K562 (cell line): ENCODE measurements around the gene HBB. TPM values are rescaled to one million over a fixed set of nuclear protein-coding genes. Genes with fewer than 3 reads are reported as not detected.

Experiments used
- CCNT2 ChIP-seq: IDR thresholded peaks from 2 replicates; pipeline ENCODE4 v1.6.1; 2011; ENCODE audit warnings: borderline replicate concordance, low read depth, mild to moderate bottlenecking, moderate library complexity, mixed read lengths, low read length; ENCODE audit not compliant: insufficient read length; ENCODE audit errors: extremely low read depth
- CTCFL ChIP-seq: IDR thresholded peaks from 2 replicates; pipeline ENCODE4 v1.6.1; 2011; ENCODE audit warnings: borderline replicate concordance, low read depth, mild to moderate bottlenecking, moderate library complexity, low read length; ENCODE audit not compliant: insufficient read depth, poor library complexity, severe bottlenecking
- DMBX1 ChIP-seq: fragments of 250-450 bp; sonication (Bioruptor Pico); IDR thresholded peaks from 2 replicates; pipeline ENCODE4 v1.8.0; 2022; ENCODE audit warnings: inconsistent platforms, mild to moderate bottlenecking, moderate library complexity, borderline replicate concordance
- EHMT2 ChIP-seq: fragments of 450-650 bp; IDR thresholded peaks from 2 replicates; pipeline ENCODE4 v1.6.1; 2018; ENCODE audit warnings: antibody characterized with exemption
- ELF1 ChIP-seq: fragments of 200-800 bp; sonication (Bioruptor generic); IDR thresholded peaks from 2 replicates; pipeline ENCODE4 v1.6.1; 2016; ENCODE audit warnings: missing genetic modification characterization, missing compliant biosample characterization
- ETS1 ChIP-seq: conservative IDR thresholded peaks from 2 replicates; pipeline ENCODE4 v1.6.1; 2011; ENCODE audit warnings: low read depth, mild to moderate bottlenecking, low read length; ENCODE audit not compliant: control insufficient read depth
- GTF3C2 ChIP-seq: IDR thresholded peaks from 3 replicates; pipeline ENCODE4 v1.6.1; 2011; ENCODE audit warnings: borderline replicate concordance, mild to moderate bottlenecking, moderate library complexity; ENCODE audit not compliant: insufficient read length; ENCODE audit errors: extremely low read depth
- HCFC1 ChIP-seq: IDR thresholded peaks from 2 replicates; pipeline ENCODE4 v1.6.1; 2012; ENCODE audit warnings: low read depth, low read length, improper control_type of control experiment
- HINFP ChIP-seq: fragments of 450-650 bp; conservative IDR thresholded peaks from 2 replicates; pipeline ENCODE4 v1.6.1; 2016; ENCODE audit warnings: missing genetic modification characterization, low read depth, mild to moderate bottlenecking, control low read depth, missing compliant biosample characterization
- MIER1 ChIP-seq: fragments of 450-650 bp; IDR thresholded peaks from 2 replicates; pipeline ENCODE4 v1.6.1; 2016; ENCODE audit warnings: antibody characterized with exemption, mild to moderate bottlenecking, low read depth
- NFE2 ChIP-seq: IDR thresholded peaks from 2 replicates; pipeline ENCODE4 v1.6.1; 2014; ENCODE audit warnings: antibody characterized with exemption, low read depth
- NFIX ChIP-seq: fragments of 250-450 bp; sonication (Bioruptor Pico); IDR thresholded peaks from 2 replicates; pipeline ENCODE4 v1.4.0; 2020; ENCODE audit warnings: low read depth, mild to moderate bottlenecking, moderate library complexity
- POLR3A ChIP-seq: IDR thresholded peaks from 2 replicates; pipeline ENCODE4 v1.6.1; 2011; ENCODE audit warnings: borderline replicate concordance, mild to moderate bottlenecking, moderate library complexity; ENCODE audit not compliant: insufficient read length, insufficient read depth; ENCODE audit errors: extremely low read depth
- PRMT5 ChIP-seq: sonication (generic); formaldehyde crosslinking; IDR thresholded peaks from 2 replicates; pipeline ENCODE4 v1.5.0; 2020; ENCODE audit warnings: missing genetic modification reagents
- RBM14 ChIP-seq: fragments of 200-400 bp; formaldehyde crosslinking; IDR thresholded peaks from 2 replicates; pipeline ENCODE4 v1.6.1; 2018; ENCODE audit warnings: low read depth, mild to moderate bottlenecking, low read length, moderate library complexity, borderline replicate concordance; ENCODE audit not compliant: insufficient read depth
- RCOR1 ChIP-seq, 2 experiments: IDR thresholded peaks; 2 replicates each; pipeline ENCODE4 v1.6.1; 2012; ENCODE audit warnings: low read depth in 2 of 2, low read length in 2 of 2, borderline replicate concordance in 1 of 2, improper control_type of control experiment in 1 of 2
- XRCC4 ChIP-seq: IDR thresholded peaks from one replicate; pipeline ENCODE4 v1.6.1; 2011; ENCODE audit not compliant: insufficient read depth, insufficient read length; ENCODE audit errors: extremely low read depth
- ZBTB7A ChIP-seq: IDR thresholded peaks from 2 replicates; pipeline ENCODE4 v1.6.1; 2011; ENCODE audit warnings: low read depth, mild to moderate bottlenecking, low read length, moderate library complexity, borderline replicate concordance; ENCODE audit not compliant: control insufficient read depth
- ZNF263 ChIP-seq: sonication (generic); formaldehyde crosslinking; IDR thresholded peaks from 2 replicates; pipeline ENCODE4 v1.8.0; 2022; ENCODE audit warnings: mild to moderate bottlenecking, missing genetic modification reagents, borderline replicate concordance
- ZNF347 ChIP-seq: fragments of 450-650 bp; formaldehyde crosslinking; IDR thresholded peaks from 2 replicates; pipeline ENCODE4 v1.4.0; 2020; ENCODE audit warnings: low read depth, mild to moderate bottlenecking, moderate library complexity
- polyA plus RNA-seq, 8 experiments: library from polyadenylated mRNA; depleted of rRNA in 4 of 8; stranded (reverse) in 5 of 8; unstranded in 3 of 8; fragments of >200 nt; fragmentation: Nextera tagmentation in 2 of 8; fragmentation: Illumina TruSeq in 1 of 8; extraction: Ambion mirVana in 2 of 8; extraction: Trizol in 1 of 8; gene quantifications; 2 replicates each; pipeline versions ENCODE4 v1.2.1 to v1.2.3, GENCODE V29; 2011 to 2014; ENCODE audit warnings: inconsistent platforms in 1 of 8, missing spikeins in 1 of 8
- total RNA-seq, 7 experiments: library from RNA; depleted of rRNA in 6 of 7; stranded (reverse); fragments of >200 nt in 6 of 7; fragmentation: Illumina TruSeq in 2 of 7; extraction: Trizol in 2 of 7; gene quantifications; 2 replicates each; pipeline versions ENCODE4 v1.2.1 to v1.2.3, GENCODE V29; 2011 to 2021; ENCODE audit warnings: low replicate concordance in 1 of 7

HBB gene
- total and polyA plus RNA-seq, 9 of the 15 experiments (the other 6 are each of a cell fraction or from before 2014, with no cell fraction given), result 0.33 to 3.4 (median 1.2) TPM; not detected in 2

GRCh38 chr11:5196067-5196466 lies 30.8 kb downstream of the HBB start (continued):
- no peak for TF ChIP-seq MIER1
- no peak for TF ChIP-seq ZBTB7A
- no peak for TF ChIP-seq DMBX1
- no peak for TF ChIP-seq GTF3C2
- no peak for TF ChIP-seq RBM14
- TF ChIP-seq ZNF263 (CRISPR knock-in tag), result no peak
- TF ChIP-seq CCNT2, result no peak
- TF ChIP-seq NFE2, result peak; percentile 83
- TF ChIP-seq ZNF347 (CRISPR knock-in tag), result no peak
- no peak for TF ChIP-seq CTCFL
- TF ChIP-seq PRMT5 (CRISPR knock-in tag), result no peak
- no peak for TF ChIP-seq XRCC4
- no peak for TF ChIP-seq HCFC1
- no peak for TF ChIP-seq NFIX
- TF ChIP-seq EHMT2, result no peak
- TF ChIP-seq HINFP (tag), result no peak
- no peak for TF ChIP-seq ELF1
- no peak for TF ChIP-seq POLR3A
- TF ChIP-seq RCOR1 (IDR thresholded peaks at IDR 0.05; ENCODE audit: borderline replicate concordance in 1 of 2, low read depth in 2 of 2, low read length in 2 of 2), result peak in 1 of 2 experiments; percentile 79; a peak in 1 of 4 replicates
- TF ChIP-seq ETS1, result no peak
